Measurements from ENCODE around the gene WHAMM. TPM values are rescaled to one million over a fixed set of nuclear protein-coding genes. Genes with fewer than 3 reads are reported as not detected.

The WHAMM gene
- total and polyA plus RNA-seq, 7 donors: 9.9 to 30.8 (median 19.4) TPM

DNA sequence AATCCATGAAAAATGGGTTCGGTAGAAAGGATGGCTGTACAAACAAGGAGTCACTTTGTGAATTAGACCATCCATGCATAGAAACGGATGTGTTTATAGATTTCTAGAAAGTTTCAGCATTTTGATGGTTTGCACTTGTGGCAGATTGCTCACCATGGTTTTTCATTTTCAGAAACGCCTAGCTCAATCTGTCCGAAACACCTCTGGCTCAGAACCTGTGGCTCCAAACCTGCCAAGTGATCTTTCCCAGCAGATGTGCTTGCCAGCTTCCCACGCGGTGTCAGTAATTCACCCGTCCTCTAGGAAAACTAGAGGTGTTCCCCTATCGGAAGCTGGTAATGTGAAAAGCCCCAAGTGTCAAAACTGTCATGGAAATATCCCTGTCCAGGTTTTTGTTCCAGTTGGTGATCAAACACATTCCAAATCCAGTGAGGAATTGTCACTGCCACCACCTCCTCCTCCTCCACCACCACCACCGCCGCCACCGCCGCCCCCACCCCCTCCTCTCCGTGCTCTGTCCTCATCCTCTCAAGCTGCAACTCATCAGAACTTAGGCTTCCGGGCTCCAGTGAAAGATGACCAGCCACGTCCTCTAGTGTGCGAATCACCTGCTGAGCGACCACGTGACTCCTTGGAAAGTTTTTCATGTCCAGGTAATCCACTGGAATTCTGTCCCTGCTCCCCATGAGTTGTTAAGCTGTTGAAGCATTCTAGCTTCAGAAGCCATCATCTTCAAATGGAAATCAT lies 21.2 kb downstream of the WHAMM start:
- Histone ChIP-seq H3K36me3 (ENCODE audit: insufficient read depth in 1 of 2, low read depth in 1 of 2) (peaks cover 16 to 99% of the 10 kb centered on the region in 2 donors), H3K4me1 (peaks cover 5% of the 10 kb centered on the region), H3K9me3 (no peaks in the 10 kb centered on the region), H3K27me3 (ENCODE audit: insufficient read depth in 3 of 3, low read length in 2 of 3) (no peaks in the 10 kb centered on the region), H3K27ac (no peak overlapping the region), H3K4me3 (no peak overlapping the region)
- TF ChIP-seq, protein P1, sequence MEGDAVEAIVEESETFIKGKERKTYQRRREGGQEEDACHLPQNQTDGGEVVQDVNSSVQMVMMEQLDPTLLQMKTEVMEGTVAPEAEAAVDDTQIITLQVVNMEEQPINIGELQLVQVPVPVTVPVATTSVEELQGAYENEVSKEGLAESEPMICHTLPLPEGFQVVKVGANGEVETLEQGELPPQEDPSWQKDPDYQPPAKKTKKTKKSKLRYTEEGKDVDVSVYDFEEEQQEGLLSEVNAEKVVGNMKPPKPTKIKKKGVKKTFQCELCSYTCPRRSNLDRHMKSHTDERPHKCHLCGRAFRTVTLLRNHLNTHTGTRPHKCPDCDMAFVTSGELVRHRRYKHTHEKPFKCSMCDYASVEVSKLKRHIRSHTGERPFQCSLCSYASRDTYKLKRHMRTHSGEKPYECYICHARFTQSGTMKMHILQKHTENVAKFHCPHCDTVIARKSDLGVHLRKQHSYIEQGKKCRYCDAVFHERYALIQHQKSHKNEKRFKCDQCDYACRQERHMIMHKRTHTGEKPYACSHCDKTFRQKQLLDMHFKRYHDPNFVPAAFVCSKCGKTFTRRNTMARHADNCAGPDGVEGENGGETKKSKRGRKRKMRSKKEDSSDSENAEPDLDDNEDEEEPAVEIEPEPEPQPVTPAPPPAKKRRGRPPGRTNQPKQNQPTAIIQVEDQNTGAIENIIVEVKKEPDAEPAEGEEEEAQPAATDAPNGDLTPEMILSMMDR (IDR thresholded peaks at IDR 0.05): no peak
- DNase-seq (no peak), ATAC-seq (peak in 3 of 4 donors; percentile 22 to 53 (median 50))
- intact Hi-C loops (cut with DNase I): no loop called here
- WGBS, 3 donors: 60 to 77% (median 66%) methylated on average over 18 of the region's 18 CpGs

- WGBS, 3 donors: 93 to 95% (median 94%) methylated on average over 5 of the region's 5 CpGs
- intact Hi-C loops (cut with DNase I): no loop called here
- H3K9me3 ChIP-seq: no peaks in the 10 kb centered on the region
- ATAC-seq: no peak
- no peak overlapping the region for H3K4me3 ChIP-seq
- TF ChIP-seq, protein P1 (IDR thresholded peaks at IDR 0.05): no peak
- DNase-seq: no peak
- peaks cover 19 to 99% of the 10 kb centered on the region in 2 donors for H3K36me3 ChIP-seq (ENCODE audit: insufficient read depth in 1 of 2, low read depth in 1 of 2)
- peak overlapping the region; percentile 21 for H3K27ac ChIP-seq
- H3K4me1 ChIP-seq: peaks cover 5% of the 10 kb centered on the region
- H3K27me3 ChIP-seq (ENCODE audit: insufficient read depth in 3 of 3, low read length in 2 of 3): no peaks in the 10 kb centered on the region
Measured at GRCh38 chr15:82831894-82832600, 22.6 kb downstream of the WHAMM start.

DNA sequence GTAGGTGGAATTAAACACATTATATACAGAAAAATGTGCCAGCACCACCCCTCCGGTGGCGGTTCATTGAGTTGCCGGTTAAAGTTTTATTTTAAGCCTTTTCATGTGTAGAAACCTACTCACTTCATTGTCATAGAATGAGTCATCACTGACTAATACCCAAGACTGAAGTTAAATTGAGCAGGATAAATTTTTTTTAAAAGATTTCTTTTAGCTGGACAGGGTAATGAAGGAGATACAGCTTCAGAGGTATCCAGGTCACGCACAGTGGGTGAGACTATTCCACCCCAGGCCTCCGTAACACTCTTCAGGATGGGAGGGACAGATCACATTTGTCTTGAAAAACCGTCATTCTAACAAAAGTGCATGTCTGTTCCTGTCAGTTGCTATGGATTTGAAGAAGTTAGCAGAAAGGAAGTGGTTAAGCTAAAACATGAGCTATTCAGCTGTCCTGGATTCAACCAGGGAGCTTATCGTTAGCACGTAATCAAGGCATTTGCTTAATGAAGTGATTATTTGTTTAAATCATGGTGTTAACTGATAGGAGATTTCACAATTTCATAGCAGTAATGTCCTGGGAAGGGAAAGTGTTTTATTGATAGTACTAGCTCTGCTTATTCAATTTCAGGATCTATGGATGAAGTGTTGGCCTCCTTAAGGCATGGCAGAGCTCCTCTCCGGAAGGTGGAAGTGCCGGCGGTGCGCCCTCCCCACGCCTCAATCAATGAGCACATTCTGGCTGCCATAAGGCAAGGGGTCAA lies 23.4 kb downstream of the WHAMM start:
- TF ChIP-seq, protein P1 (IDR thresholded peaks at IDR 0.05): peak; percentile 10
- Histone ChIP-seq H3K4me1 (peaks cover 5% of the 10 kb centered on the region), H3K9me3 (no peaks in the 10 kb centered on the region), H3K4me3 (no peak overlapping the region), H3K27ac (peak overlapping the region; percentile 32), H3K27me3 (ENCODE audit: insufficient read depth in 3 of 3, low read length in 2 of 3) (no peaks in the 10 kb centered on the region), H3K36me3 (ENCODE audit: insufficient read depth in 1 of 2, low read depth in 1 of 2) (peaks cover 20 to 99% of the 10 kb centered on the region in 2 donors)
- peak; percentile 28 to 59 (median 39) for ATAC-seq
- no peak for DNase-seq
- intact Hi-C loops (cut with DNase I): no loop called here
- 77 to 79% (median 77%) methylated on average over 13 of the region's 13 CpGs for WGBS, 3 donors

- H3K36me3 ChIP-seq (ENCODE audit: insufficient read depth in 1 of 2, low read depth in 1 of 2): peaks cover 20 to 98% of the 10 kb centered on the region in 2 donors
- H3K4me3 ChIP-seq: no peak overlapping the region
- H3K27ac ChIP-seq: peak overlapping the region; percentile 32
- peaks cover 5% of the 10 kb centered on the region for H3K4me1 ChIP-seq
- ATAC-seq (peak in 3 of 4 donors; percentile 12 to 22 (median 14)), DNase-seq (no peak)
- 74 to 97% (median 78%) methylated on average over 4 of the region's 4 CpGs for WGBS, 3 donors
- H3K27me3 ChIP-seq (ENCODE audit: insufficient read depth in 3 of 3, low read length in 2 of 3): no peaks in the 10 kb centered on the region
- TF ChIP-seq, protein P1 (IDR thresholded peaks at IDR 0.05): no peak
- H3K9me3 ChIP-seq: no peaks in the 10 kb centered on the region
- intact Hi-C loops (cut with DNase I): no loop called here
Measured at GRCh38 chr15:82833362-82833682, 23.9 kb downstream of the WHAMM start.

Measured in psoas muscle (tissue), 8 donors.